ENCODE measurements around the gene NRG2. TPM values are rescaled to one million over a fixed set of nuclear protein-coding genes. Genes with fewer than 3 reads are reported as not detected.

The NRG2 gene
- total RNA-seq, 2 experiments from 2014 or later, result not detected

DNA sequence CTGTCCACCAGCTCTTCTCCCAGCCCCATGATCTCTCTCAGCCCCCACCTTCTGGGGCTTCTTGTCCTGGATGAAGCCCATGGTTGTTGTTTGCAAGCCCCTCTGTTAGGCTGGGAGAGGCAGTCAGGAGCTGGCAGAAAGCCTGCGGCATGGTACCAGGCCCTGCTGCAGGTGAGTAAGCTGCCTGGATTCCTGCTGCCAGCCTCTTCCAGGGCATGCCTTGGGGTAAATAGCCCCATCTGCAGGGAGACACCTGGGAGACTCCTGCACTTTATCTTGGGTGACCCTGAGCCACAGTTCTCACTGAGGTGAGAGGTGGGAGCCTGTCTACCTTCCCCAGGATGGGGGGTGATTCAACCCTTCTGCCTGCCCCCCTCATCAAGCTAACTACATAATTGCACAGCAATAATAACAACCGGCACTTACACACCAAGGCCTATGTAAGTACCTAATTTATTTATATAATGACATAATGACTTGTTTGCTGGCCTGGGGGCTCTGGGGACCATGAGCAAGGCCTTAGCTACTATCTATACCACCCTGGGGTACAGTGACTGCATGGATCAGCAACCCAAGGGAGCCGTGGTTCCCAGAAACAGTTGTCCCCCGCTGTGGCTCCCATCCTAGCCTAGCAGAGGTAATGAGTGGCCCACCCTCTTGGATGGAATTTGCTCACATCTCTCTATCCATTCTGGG, 131.5 kb downstream of the NRG2 start:
- DNase-seq, result no peak
- H3K9me3 Mint-ChIP-seq, result no peaks in the 10 kb centered on the region
- H3K4me3 Mint-ChIP-seq, result no peak overlapping the region
- peaks cover 13% of the 10 kb centered on the region for H3K27me3 Mint-ChIP-seq
- ChIA-PET POLR2A (no interaction called here), CTCF (no interaction called here)
- H3K27ac Mint-ChIP-seq, result no peak overlapping the region
- H3K4me1 Mint-ChIP-seq, result no peaks in the 10 kb centered on the region
- no peaks in the 10 kb centered on the region for H3K36me3 Mint-ChIP-seq (ENCODE audit: low read depth)

DNA sequence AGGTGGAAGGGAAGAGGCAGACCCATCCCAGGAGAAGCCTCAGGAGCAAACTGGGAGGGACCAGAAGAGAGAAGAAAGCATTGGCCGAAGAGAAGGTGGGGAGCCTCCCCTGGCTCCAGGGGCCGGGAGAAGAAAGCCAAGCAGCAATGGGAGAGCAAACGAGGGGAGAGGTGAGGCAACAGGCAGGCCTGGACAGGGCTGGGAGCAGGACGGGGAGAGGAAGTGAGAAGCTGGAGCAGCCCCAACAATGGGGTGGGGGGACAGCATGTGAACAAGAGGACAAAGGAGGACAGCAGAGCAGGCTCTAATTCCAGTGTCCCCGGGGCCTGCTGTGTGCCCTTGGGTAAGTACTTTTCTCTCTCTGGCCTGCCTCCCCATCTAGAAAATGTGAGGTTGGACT, 132.2 kb downstream of the NRG2 start:
- no peaks in the 10 kb centered on the region for H3K36me3 Mint-ChIP-seq (ENCODE audit: low read depth)
- H3K9me3 Mint-ChIP-seq, result no peaks in the 10 kb centered on the region
- POLR2A ChIA-PET, result no interaction called here
- H3K27ac Mint-ChIP-seq, result no peak overlapping the region
- H3K4me1 Mint-ChIP-seq, result no peaks in the 10 kb centered on the region
- no peak overlapping the region for H3K4me3 Mint-ChIP-seq
- CTCF ChIA-PET, result no interaction called here
- DNase-seq, result no peak
- H3K27me3 Mint-ChIP-seq, result peaks cover 10% of the 10 kb centered on the region

DNA sequence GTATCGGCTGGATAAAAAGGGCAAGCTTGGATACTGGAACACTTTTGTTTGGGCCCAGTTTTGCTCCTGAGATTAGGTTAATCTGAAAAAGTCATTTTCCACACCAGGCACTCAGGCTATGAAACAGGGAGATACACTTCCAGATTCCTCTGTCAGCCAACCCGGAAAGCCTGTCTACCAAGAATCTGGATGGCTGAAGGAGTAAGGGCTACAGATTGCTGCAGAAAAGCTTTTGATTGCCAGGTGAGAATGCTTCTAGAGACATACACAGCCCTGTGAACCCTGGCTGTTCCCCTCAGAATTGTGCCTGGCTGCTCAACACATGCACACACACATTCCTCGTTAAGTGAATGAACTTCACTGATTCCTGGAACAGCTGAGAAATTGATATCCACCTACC, 133.1 kb downstream of the NRG2 start:
- Mint-ChIP-seq H3K4me3 (no peak overlapping the region), H3K4me1 (no peaks in the 10 kb centered on the region), H3K36me3 (ENCODE audit: low read depth) (no peaks in the 10 kb centered on the region), H3K27me3 (peaks cover 6% of the 10 kb centered on the region), H3K27ac (no peak overlapping the region), H3K9me3 (no peaks in the 10 kb centered on the region)
- ChIA-PET CTCF (no interaction called here), POLR2A (no interaction called here)
- DNase-seq, result no peak

DNA sequence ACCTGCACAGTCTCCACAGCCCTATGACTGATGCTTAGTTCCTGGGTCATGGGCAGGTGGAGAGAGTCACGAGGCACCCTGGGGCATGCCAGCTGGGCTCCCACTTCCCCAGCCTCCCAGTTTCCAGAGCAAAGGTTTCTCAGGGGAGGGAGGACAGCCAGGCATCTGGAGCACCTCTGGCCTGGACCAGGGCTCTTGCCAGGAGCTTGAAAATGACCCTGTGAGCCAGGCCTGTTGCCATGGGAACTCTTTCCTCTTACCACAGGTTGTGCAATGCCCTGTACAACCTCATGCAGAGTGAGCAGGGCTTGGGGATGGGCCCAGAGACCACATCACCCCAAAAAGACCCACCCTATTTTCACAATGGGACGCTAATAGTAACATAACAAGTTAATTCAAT, 134.3 kb downstream of the NRG2 start:
- Mint-ChIP-seq H3K4me3 (no peak overlapping the region), H3K4me1 (no peaks in the 10 kb centered on the region), H3K36me3 (ENCODE audit: low read depth) (no peaks in the 10 kb centered on the region), H3K27ac (no peak overlapping the region), H3K27me3 (peaks cover 2% of the 10 kb centered on the region), H3K9me3 (no peaks in the 10 kb centered on the region)
- ChIA-PET CTCF (no interaction called here), POLR2A (no interaction called here)
- DNase-seq, result no peak

DNA sequence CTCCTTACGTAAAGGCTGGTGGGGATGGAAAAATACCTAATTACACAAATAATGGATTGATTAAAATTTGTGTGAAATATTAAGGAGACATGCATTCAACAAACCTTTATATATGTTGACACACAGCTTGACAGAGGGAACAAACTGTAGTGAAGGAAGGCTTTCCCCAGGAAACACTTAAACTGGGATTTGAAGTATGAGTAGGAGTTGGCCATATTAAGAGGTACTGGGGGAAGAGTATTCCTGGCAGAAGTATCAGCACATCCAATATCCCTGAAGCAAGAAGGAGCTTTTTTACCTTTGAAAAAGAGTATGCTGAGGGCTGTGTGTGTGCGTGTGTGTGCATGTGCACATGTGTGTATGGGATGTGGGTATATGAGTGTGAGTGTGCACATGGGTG, 136.4 kb downstream of the NRG2 start:
- Mint-ChIP-seq H3K27ac (no peak overlapping the region), H3K4me1 (peaks cover 4% of the 10 kb centered on the region), H3K4me3 (no peak overlapping the region), H3K36me3 (ENCODE audit: low read depth) (no peaks in the 10 kb centered on the region), H3K27me3 (peaks cover 20% of the 10 kb centered on the region), H3K9me3 (no peaks in the 10 kb centered on the region)
- no peak for DNase-seq
- ChIA-PET CTCF (no interaction called here), POLR2A (no interaction called here)

DNA sequence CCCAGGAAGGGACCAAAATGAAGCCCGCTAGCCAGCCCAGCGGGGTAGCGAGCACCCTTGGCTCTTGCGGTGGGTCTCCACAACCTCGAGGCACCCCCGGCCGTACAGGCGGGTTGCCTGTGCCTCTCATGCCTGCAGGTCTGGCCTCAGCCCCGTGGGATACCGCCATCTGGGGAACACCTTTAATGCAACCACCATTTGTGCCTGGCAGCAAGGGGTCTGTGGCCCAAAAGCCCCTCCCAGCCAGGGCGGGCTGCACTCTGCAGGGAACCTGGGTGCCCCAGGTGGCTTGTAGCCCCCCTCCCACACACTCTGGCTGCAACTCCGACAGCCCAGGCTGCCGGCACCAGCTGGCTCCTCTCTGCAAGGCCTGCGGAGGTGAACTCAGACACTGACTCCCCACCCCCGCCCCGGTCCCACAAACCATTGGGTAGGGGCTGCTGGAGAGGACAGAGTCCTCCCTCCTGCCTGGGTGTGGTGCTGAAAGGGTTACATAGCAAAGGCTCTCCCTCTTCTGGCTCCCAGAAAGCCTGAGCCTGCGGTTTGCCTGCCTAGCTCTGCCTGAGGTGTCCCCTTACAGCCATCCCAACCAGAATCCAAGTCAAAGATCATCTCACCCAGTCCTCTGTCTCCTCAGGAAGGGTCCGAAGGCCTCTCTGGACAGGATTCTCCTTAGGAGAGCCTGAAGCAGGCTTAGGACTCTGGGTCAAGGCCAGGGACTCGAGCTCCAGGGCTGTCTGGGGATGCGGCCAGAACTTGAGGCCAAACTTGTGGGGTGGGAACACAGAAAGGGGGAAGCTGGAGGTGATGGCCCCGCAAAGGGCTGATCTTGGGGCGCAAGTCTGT, 138.1 kb downstream of the NRG2 start:
- Mint-ChIP-seq H3K4me3 (no peak overlapping the region), H3K27ac (no peak overlapping the region), H3K4me1 (peaks cover 4% of the 10 kb centered on the region), H3K36me3 (ENCODE audit: low read depth) (no peaks in the 10 kb centered on the region), H3K9me3 (no peaks in the 10 kb centered on the region), H3K27me3 (peaks cover 31% of the 10 kb centered on the region)
- ChIA-PET CTCF (no interaction called here), POLR2A (interaction anchor here (0.5 kb wide), 1 partner anchor 37 kb away, joined by 3 read pairs; no protein-coding TSS in a partner anchor)
- DNase-seq, result no peak

DNA sequence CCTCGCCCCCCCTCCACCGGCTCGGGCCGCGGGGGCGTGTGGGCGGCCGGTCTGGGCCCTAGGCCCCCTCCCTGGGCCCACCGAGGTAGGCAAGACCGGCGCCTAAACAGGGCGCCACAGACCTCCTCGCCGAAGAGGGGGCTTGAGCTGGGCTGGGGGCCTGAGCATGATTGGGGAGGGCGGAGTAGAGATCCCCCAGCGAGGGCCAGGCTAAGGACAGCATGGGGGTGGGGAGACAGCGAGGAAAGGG, 138.6 kb downstream of the NRG2 start:
- CTCF ChIA-PET, result no interaction called here
- H3K9me3 Mint-ChIP-seq, result no peaks in the 10 kb centered on the region
- no peak for DNase-seq

DNA sequence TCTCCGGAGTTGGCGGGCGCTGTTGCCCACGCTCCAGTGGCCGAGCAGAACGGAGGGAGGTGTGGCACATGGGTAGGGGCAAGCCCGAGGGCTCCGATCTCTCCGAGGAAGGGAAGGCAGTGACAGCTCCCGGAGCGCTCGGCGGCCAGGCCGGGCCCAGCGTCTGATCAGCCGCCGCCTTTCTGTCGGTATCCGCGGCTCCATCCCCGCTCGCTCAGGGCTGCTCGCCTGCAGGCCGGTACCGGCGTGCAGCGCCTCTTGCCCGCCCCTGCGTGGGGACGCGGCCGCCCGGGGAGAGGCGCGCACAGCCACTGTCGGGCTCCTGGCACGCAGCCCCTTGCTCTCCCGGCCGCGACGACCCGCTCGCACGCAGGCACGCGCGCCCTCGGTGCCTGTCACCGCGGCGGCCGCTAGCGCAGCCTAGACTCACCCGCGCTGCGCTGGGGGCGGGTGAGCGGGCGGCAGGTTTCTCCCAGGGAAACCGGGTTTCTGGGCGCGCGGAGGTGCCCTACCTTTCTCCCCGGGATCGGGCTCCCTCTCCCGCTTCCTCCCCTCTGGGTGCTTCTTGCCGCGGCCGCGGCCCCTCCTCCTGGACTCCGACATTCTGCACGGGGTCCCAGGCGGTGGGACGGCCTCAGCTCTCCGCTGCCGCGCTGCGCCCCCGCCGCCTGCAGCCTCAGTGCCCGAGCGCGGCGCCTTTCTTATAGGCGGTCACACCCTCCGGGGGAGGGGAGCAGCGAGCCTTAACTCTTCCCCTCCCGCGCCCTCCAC, 139.1 kb downstream of the NRG2 start:
- H3K4me1 Mint-ChIP-seq, result peaks cover 4% of the 10 kb centered on the region
- H3K4me3 Mint-ChIP-seq, result no peak overlapping the region
- no peaks in the 10 kb centered on the region for H3K36me3 Mint-ChIP-seq (ENCODE audit: low read depth)
- no peak overlapping the region for H3K27ac Mint-ChIP-seq
- ChIA-PET POLR2A (interaction anchor here (0.5 kb wide), 1 partner anchor 36 kb away, joined by 3 read pairs; no protein-coding TSS in a partner anchor), CTCF (no interaction called here)
- H3K9me3 Mint-ChIP-seq, result no peaks in the 10 kb centered on the region
- DNase-seq, result no peak
- H3K27me3 Mint-ChIP-seq, result peaks cover 34% of the 10 kb centered on the region

More for the DNA sequence above, 138.6 kb downstream of the NRG2 start:
- Mint-ChIP-seq H3K27me3 (peaks cover 33% of the 10 kb centered on the region), H3K4me1 (peaks cover 4% of the 10 kb centered on the region), H3K36me3 (ENCODE audit: low read depth) (no peaks in the 10 kb centered on the region), H3K27ac (no peak overlapping the region), H3K4me3 (no peak overlapping the region)
- POLR2A ChIA-PET, result interaction anchor here (0.5 kb wide), 1 partner anchor 37 kb away, joined by 3 read pairs; no protein-coding TSS in a partner anchor

DNA sequence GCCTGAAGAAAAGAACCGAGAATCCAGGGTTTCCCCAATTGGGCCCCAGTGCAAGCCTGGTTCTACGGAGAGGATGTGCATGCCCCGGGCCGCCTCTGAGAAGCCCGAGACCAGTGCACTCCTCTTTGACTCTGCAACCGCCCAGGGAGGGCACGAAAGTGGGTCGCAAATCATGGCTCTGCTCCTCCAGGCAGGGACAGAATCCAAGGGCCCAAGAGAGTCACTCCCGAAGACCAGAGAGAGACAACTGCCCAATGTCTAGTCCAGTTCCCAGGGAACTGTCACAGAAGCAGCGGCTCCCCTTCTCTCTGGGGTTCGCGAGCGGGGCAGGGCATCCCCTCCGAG, 139.7 kb downstream of the NRG2 start:
- no peak for DNase-seq
- no peaks in the 10 kb centered on the region for H3K9me3 Mint-ChIP-seq
- CTCF ChIA-PET, result no interaction called here
- no peaks in the 10 kb centered on the region for H3K36me3 Mint-ChIP-seq (ENCODE audit: low read depth)
- peaks cover 38% of the 10 kb centered on the region for H3K27me3 Mint-ChIP-seq
- no peak overlapping the region for H3K27ac Mint-ChIP-seq
- peaks cover 4% of the 10 kb centered on the region for H3K4me1 Mint-ChIP-seq
- no peak overlapping the region for H3K4me3 Mint-ChIP-seq
- POLR2A ChIA-PET, result no interaction called here

DNA sequence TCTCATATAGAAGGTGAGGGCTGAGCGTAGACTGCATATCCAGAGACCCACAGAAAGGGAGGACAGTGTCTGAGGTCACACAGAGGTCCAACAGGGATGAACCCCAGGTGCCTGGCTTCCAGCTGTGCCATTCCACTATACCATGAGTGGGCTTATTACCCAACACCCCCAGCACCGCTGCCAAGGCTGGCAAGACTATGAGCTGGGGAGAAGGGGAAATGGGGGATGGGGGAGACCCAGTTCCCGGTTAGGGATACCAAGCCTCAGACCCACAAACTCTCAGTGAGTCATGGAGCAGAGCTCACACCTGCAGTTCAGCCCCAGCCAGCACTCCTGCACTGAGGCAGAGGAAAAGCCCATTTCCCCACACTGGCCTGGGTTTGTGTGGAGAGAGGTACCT, 141.1 kb downstream of the NRG2 start:
- POLR2A ChIA-PET, result no interaction called here
- Mint-ChIP-seq H3K4me1 (peaks cover 4% of the 10 kb centered on the region), H3K9me3 (no peaks in the 10 kb centered on the region), H3K4me3 (no peak overlapping the region), H3K36me3 (ENCODE audit: low read depth) (no peaks in the 10 kb centered on the region), H3K27ac (no peak overlapping the region), H3K27me3 (peaks cover 38% of the 10 kb centered on the region)
- no peak for DNase-seq
- CTCF ChIA-PET, result interaction anchor here (0.8 kb wide), 1 partner anchor 38 kb away, joined by 3 read pairs; no protein-coding TSS in a partner anchor

DNA sequence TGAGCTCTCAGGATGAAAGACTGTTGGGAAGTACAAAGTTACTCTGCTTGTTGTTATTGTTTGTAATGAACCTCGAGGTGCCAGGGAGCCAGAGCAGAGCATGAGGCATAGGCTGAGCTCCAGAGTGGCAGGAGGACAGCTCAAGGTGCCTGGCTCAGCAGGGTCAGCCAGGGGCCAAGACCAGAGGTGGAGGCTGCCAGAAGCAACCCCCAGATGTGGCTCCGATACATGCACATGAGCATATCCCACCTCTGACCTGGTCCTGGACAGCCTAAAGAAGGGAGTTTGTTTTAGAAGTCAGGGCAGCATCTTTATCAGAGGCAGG, 141.9 kb downstream of the NRG2 start:
- H3K4me1 Mint-ChIP-seq, result peaks cover 4% of the 10 kb centered on the region
- DNase-seq, result no peak
- no peak overlapping the region for H3K27ac Mint-ChIP-seq
- peaks cover 38% of the 10 kb centered on the region for H3K27me3 Mint-ChIP-seq
- no peaks in the 10 kb centered on the region for H3K9me3 Mint-ChIP-seq
- H3K4me3 Mint-ChIP-seq, result no peak overlapping the region
- ChIA-PET POLR2A (no interaction called here), CTCF (interaction anchor here (1.3 kb wide), 1 partner anchor 68 kb away, joined by 7 read pairs; no protein-coding TSS in a partner anchor)
- no peaks in the 10 kb centered on the region for H3K36me3 Mint-ChIP-seq (ENCODE audit: low read depth)

DNA sequence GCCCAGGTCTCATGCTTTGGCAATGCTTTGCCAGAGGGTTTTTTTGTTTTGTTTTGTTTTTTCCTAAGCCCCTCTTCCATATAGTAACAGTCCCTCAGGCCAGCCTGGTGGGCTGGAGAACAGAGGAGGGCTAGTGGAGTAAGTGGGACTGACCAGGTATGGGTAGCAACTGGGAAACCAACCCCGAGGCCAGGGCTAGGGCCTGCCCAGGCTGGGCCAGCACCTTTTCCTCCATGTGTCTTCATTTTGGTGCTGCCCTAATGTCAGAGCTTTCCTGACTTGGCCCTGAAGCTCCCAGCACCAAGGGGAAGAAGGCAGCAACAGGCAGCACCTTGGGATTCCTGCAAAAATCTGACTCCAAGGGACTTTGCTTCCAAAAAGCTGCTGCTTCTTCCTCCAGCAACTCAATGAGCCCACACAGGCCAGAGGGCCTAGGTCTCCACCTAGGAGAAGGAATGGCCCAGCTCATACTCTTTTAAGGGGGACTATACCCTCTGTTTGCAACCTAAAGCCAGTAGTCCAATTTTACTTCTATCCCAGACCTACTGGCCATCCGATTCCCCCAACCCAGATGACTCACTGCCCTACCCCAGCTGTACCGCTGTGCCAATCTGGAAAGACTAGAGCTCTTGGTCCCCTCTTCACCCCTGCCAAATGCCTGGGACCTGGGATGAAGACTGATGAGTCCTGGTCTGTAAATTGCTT, 142.4 kb downstream of the NRG2 start:
- H3K36me3 Mint-ChIP-seq (ENCODE audit: low read depth), result no peaks in the 10 kb centered on the region
- no peak overlapping the region for H3K27ac Mint-ChIP-seq
- peaks cover 4% of the 10 kb centered on the region for H3K4me1 Mint-ChIP-seq
- no peak overlapping the region for H3K4me3 Mint-ChIP-seq
- POLR2A ChIA-PET, result no interaction called here
- no peak for DNase-seq
- H3K27me3 Mint-ChIP-seq, result peaks cover 38% of the 10 kb centered on the region
- H3K9me3 Mint-ChIP-seq, result no peaks in the 10 kb centered on the region
- CTCF ChIA-PET, result interaction anchor here (1.3 kb wide), 1 partner anchor 68 kb away, joined by 7 read pairs; no protein-coding TSS in a partner anchor

DNA sequence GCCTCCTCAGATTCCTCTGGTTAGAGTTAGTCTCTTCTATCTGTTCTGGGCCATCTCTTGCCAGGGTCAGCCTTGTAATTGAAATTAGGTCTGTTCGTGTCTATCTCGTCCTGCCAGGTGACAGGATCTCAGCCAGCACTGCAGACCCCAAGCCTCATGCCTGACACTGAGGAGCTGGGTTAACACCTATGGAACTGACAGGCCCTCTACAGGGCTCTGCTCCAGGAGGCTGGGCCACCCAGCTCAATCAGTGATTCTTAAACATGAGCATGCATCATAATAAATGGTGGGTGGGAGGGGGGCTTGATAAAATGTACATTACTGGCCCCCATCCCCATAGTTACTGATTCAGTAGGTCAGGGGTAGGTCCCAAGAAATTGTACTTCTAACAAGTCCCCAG, 144.1 kb downstream of the NRG2 start:
- CTCF ChIA-PET, result no interaction called here
- Mint-ChIP-seq H3K27ac (no peak overlapping the region), H3K9me3 (no peaks in the 10 kb centered on the region), H3K4me3 (no peak overlapping the region), H3K27me3 (peaks cover 38% of the 10 kb centered on the region), H3K4me1 (peaks cover 4% of the 10 kb centered on the region), H3K36me3 (ENCODE audit: low read depth) (no peaks in the 10 kb centered on the region)
- no peak for DNase-seq
- POLR2A ChIA-PET, result no interaction called here

Measured in activated CD4-positive, alpha-beta memory T cell treated with anti-CD3 and anti-CD28 coated beads, Interleukin-2, amount 10 ng/mL, durations not matched to agents 7 days and 5 days (primary cell).